Stimulated activated CD8-positive, alpha-beta memory T cell treated with anti-CD3 and anti-CD28 coated beads, Interleukin-7, amount 100 ng/mL, for 48 hours (primary cell): Measurements from ENCODE around the gene LRRC27.

Experiments
- DNase-seq, 2 donors: peaks; one replicate each; pipeline ENCODE4 v3.0.0-alpha.2; 2020; ENCODE audit warnings: low read depth in 1 of 2; ENCODE audit errors: extremely low read depth in 1 of 2

The LRRC27 gene

GRCh38 chr10:132399117-132400035, 67.4 kb downstream of the LRRC27 start:
- no peak for DNase-seq

DNA sequence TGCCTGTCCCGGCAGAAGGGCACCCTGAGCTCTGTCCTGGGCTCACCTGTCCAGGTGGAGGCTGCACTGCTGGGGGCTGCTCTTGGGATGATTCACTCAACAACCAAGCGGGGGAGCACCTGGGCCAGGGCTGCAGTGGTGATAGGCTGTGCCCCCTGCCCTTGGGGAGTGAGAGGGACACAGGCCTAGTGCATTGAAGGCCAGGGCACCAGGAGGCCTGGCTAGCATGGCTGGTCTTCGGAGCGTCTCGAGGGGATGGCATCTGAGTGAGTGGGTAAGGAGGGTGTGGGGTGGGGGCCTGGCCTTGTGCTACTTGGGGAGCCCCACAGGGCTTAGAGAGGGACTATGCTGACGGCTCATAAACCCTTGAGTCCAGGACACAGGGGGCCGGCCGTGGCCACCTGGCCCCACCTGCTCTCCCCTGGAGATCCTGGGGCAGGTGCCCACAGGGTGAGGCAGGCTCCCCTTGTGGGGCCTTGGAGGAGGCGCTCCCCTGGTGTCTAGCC, 68.1 kb downstream of the LRRC27 start:
- no peak for DNase-seq

DNA sequence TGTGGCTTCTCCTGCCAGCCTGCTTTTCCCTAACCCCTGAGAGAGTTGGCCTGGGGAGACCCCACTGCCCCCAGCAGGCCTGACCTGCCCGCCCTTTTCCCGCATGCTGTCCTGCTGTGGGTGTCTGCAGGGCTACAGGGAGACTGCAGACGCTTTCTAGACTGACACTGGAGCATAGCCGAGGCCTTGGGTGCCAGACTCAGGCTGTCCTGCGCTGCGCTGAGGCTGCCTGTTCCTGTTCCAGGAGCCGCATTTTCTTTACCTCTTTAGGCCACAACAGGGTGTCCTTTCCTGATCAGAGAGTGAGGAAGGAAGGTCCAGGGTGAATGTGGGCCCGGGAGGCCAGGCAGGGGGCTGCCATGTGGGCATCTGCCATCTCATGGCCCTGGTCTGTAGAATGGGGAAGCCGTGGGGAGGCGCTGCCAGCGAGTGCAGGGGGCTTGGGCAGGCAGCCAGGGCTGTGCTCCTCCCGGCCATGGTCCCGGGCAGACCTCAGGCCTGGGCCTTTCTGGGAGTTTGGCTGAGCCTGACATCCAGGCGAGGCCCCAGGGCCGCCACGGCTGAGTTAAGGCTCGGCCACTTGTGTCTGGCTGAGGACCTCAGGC, 68.7 kb downstream of the LRRC27 start:
- DNase-seq: no peak

DNA sequence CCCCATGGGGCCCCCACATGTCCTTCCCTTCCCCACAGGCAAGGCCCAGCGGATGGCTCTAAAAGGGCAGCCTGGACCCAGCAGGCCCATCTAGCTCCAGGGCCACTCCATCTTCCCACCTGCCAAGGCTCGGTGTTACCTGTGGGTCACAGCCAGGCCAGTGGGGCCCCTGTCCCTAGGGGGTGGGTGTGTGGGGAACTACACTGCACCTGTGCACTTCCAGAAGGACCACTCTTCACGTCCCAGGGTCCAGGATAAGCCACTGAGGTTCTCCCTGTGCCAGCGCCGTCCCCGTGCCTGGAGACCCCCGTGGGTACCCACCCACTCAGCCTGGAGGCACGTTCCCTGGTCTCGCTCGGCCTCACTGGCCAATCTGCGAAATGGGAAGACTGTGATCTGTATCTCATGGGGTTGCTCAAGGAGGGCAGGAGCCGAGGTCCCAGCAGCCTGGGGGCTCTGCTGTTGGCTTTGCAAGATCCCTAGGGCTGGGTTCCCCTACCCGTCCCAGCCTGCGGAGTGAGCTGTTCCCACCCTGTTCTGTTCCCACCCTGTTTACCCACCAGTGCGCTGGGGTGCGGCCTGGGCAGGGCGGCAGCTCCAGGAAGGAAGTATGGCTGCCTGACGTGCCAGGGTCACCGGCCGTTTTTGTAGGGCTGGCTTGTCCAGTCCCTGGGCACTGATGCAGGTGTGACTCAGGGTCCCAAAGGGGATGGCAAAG, 69.6 kb downstream of the LRRC27 start:
- no peak for DNase-seq

GRCh38 chr10:132402781-132403241, 70.8 kb downstream of the LRRC27 start:
- DNase-seq: no peak

GRCh38 chr10:132403511-132404168, 71.6 kb downstream of the LRRC27 start:
- no peak for DNase-seq

DNA sequence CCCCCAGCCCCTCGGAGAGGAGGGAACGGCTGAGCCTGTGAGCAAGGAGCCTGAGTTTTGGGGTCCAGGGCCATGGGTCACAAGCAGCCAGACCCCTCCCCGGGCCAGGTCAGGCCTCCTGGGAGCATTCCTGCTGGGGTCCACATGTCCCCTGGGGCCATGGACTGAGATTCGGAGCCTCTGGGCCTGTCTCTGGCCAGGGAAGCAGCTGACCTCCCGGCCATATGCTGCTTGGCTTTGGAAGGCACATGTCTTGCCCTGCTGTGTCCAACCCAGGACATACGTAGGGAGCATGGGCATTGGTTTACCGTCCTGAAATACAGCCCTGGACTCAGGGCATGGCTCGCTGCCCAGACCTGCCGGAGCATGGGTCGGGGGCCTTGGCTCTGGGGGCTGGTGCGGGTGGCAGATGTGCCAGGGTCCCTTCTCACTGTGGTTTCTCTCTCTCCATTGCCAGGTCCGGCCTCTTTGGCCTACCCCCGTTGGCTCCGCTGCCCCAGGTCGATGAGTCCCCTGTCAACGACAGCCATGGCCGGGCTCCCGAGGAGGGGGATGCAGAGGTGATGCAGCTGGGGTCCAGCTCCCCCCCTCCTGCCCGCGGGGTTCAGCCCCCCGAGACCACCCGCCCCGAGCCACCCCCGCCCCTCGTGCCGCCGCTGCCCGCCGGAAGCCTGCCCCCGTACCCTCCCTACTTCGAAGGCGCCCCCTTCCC, 72.3 kb downstream of the LRRC27 start:
- no peak for DNase-seq

DNA sequence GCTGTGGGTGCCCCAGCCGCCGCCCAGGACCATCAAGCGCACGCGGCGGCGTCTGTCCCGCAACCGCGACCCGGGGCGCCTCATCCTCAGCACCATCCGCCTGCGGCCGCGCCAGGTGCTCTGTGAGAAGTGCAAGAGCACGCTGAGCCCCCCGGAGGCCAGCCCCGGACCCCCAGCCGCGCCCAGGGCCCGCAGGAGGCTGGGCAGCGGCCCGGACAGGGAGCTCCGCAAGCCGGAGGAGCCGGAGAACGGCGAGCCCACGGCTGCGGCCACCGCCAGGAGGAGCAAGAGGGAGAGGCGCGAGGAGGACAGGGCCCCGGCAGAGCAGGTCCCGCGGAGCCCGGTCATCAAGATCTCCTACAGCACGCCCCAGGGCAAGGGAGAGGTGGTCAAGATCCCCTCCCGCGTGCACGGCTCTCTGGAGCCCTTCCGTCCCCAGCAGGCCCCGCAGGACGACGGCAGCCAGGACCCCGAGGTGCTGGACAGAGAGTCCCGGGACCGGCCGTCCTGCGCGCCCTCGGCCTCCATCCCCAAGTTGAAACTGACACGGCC, 73.0 kb downstream of the LRRC27 start:
- no peak for DNase-seq

DNA sequence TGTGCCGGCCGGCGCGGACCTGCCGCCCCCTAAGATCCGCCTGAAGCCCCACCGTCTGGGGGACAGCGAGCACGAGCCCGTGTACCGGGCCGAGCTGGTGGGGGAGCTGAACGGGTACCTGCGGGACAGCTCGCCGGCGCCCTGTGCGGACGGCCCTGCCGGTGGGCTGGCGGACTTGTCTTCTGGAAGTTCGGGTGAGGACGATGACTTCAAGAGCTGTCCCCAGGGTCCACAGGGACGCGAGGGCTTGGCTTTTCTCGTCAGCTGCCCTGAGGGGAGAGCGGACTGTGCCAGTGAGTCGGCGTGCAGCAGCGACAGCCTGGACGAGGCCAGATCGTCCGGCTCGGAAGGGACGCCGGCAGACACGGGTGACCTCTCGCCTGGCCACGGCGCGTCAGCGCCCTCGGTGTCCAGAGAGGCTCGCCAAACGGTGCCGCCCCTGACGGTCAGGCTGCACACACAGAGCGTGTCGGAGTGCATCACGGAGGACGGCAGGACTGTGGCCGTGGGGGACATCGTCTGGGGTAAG, 73.5 kb downstream of the LRRC27 start:
- DNase-seq: no peak

DNA sequence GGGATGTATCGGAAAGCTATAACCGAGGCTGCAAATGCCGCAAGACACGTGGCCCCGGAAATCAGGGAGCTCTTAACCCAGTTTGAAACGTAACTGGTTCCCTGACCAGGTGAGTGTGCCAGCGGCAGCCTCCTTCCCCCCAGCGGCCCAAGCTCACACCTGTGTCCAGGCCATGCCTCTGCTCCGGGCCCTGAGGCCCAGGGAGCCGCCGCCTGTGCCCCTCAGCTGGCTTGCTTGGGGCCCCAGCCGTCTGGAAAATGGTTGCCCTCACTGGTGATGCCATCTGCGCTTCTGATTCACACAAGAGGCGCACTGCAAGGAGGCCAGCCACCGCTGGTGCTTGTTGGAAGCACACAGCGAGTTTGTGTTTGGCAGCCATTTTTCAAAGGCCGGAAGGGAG, 74.2 kb downstream of the LRRC27 start:
- DNase-seq: no peak

DNA sequence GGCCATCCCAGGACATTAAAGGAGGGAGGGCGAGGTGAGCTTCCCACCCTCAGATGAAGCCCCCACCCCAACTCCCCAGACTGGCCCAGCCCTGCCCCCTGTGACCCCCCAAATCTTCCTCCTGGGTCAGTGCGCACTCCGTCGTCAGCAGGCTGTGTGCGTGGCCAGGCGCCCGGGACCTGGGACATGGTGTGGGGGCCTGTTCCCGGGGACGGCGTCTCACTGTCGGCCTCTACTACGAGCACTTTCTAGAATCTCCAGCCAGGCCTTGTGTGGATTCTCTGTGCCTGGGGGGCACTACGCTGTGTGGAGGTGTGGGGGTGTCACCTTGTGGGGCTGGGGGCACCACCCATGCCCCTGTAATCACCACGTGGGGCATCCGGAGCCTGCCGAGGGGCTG, 74.8 kb downstream of the LRRC27 start:
- no peak for DNase-seq

- DNase-seq: no peak
Measured at GRCh38 chr10:132407243-132407746, 75.3 kb downstream of the LRRC27 start.

DNA sequence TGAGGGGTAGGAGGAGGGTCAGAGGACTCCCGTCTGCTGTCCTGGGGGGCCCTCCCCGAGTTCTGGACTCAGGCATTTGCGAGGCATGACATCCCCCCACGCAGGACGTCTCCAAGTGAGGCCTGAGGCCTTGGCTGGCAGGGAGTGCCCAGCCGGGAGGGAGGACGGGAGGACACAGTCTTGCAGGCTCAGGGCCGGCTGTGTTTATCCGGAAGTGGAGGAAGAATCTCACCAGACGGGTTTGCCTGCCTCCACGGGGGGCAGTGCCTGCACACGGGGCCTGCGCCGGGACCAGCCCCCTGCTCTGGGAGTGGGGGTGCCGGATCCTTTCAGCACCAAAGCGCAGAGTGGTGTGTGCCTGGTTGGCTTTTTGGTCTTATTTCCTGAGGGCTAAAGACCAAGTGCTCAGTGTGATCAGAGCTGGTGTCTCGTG, 75.9 kb downstream of the LRRC27 start:
- no peak for DNase-seq

DNA sequence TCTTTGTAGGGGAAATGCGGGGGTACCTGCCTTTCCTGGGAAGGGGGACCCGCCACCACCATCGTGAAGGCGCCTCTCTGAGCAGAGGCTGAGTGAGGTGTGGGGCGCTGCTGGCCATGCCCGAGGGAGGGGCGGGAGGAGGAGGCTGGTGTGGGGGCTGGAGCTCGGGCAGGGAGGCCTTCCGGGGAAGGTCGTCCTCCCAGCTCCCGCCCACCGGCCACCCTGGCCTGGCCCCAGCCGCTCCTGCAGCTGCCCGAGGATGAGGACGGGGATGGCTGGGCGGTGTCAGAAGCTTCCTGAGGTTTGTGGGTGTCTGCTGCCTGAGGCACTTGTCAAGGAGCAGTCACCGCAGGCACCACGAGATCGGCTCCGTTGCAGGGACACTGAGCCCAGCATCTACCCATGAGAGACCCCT, 76.4 kb downstream of the LRRC27 start:
- DNase-seq: no peak

DNA sequence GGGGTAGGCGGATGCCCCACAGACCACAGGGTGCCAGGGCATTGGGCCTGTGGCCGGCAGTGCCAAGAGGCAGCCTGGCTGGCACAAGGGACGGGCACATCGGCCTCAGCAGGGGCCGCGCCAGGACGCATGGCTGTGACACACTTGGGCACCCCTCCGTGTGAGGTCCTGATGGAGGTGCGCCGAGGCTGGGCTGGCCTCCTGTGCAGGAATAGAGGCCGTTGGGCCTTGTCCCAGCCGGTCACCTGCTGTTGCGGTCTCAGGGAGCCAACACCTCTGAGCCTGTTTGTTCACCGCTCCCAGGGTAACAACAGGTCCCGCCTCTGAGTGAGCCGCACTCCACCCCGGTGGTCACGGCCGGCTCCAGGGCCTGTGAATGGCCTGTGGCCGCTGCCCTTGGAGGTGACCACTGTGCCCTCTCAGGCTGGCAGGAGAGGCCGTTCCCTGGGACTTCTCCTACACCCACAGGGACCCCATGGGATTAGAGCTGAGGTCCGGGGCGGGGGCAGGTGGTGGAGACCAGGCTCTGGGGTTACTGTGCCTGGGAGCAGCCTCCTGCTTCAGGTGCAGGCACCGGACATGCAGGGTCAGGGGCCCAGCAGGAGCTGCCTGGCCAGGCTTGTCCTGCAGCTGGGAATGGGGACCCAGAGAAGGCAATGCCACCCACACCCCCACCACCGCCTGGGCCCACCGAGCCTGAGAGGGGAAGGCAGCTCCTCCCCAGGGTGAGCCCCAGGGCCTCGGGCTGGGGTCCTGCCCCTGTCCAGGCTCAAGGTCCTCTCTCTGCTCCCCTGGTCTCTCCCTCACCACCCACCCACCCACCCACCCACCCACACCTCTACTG, 77.1 kb downstream of the LRRC27 start:
- DNase-seq: no peak

- no peak for DNase-seq
Measured at GRCh38 chr10:132409667-132410028, 77.7 kb downstream of the LRRC27 start.

- DNase-seq: no peak
Measured at GRCh38 chr10:132410056-132410778, 78.2 kb downstream of the LRRC27 start.
